MCF 10A (cell line): ENCODE results near the gene IRX2. TPM values are rescaled to one million over a fixed set of nuclear protein-coding genes. Genes with fewer than 3 reads are reported as not detected.

ENCODE experiments used
- BruUV-seq: library from RNA; stranded (reverse); fragments of 400-500 nt; replicated peaks from 2 replicates; lab custom pipeline; 2021; lab: Mats Ljungman, UMichigan
- CTCF ChIA-PET: fragments of 300-600 bp; sonication (Branson Sonifier 250); formaldehyde crosslinking; extraction: SDS; loops from one replicate; lab custom pipeline; 2021; ENCODE audit warnings: antibody characterized with exemption, inconsistent platforms; lab: Yijun Ruan, JAX
- POLR2A ChIA-PET: fragments of 300-600, 350-650 bp; sonication (Branson Sonifier 250); formaldehyde crosslinking; extraction: SDS; loops from one replicate; lab custom pipeline; 2020; ENCODE audit warnings: antibody characterized with exemption, inconsistent platforms; lab: Yijun Ruan, JAX
- DNase-seq: peaks from one replicate; pipeline ENCODE4 v3.0.0-alpha.2; 2018; ENCODE audit not compliant: unreplicated experiment
- H3K27ac Mint-ChIP-seq: one replicate; pipeline ENCODE4 v1.8.0; 2022; ENCODE audit warnings: mild to moderate bottlenecking, low read depth, mixed read lengths; ENCODE audit not compliant: unreplicated experiment
- H3K27me3 Mint-ChIP-seq: one replicate; pipeline ENCODE4 v1.8.0; 2022; ENCODE audit warnings: mixed read lengths; ENCODE audit not compliant: insufficient read depth, unreplicated experiment
- H3K36me3 Mint-ChIP-seq: one replicate; pipeline ENCODE4 v1.8.0; 2022; ENCODE audit warnings: mild to moderate bottlenecking, moderate library complexity, mixed read lengths; ENCODE audit not compliant: insufficient read depth, unreplicated experiment
- H3K4me1 Mint-ChIP-seq: one replicate; pipeline ENCODE4 v1.8.0; 2022; ENCODE audit warnings: mixed read lengths; ENCODE audit not compliant: insufficient read depth, unreplicated experiment
- H3K4me3 Mint-ChIP-seq: one replicate; pipeline ENCODE4 v1.8.0; 2022; ENCODE audit warnings: mild to moderate bottlenecking, moderate library complexity, mixed read lengths; ENCODE audit not compliant: unreplicated experiment
- H3K9me3 Mint-ChIP-seq: one replicate; pipeline ENCODE4 v1.8.0; 2022; ENCODE audit warnings: mixed read lengths; ENCODE audit not compliant: unreplicated experiment
- CTCF ChIP-seq: fragments of 200-600 bp; IDR thresholded peaks from one replicate; pipeline ENCODE4 v1.8.0; 2022; ENCODE audit warnings: antibody characterized with exemption, mild to moderate bottlenecking; ENCODE audit not compliant: unreplicated experiment
- intact Hi-C: fragments of 100-400 bp; cut with micrococcal nuclease; formaldehyde crosslinking; loops from 2 replicates; pipeline ENCODE4 v1.14.1; 2022
- total RNA-seq: library from RNA; stranded (reverse); gene quantifications from 2 replicates; pipeline ENCODE4 v1.2.3, GENCODE V29; 2022

IRX2 gene
- total RNA-seq, 1 experiment from 2014 or later, result 43.4 TPM

GRCh38 chr5:2750026-2750757, 1.3 kb downstream of the IRX2 start:
- Mint-ChIP-seq H3K36me3 (peaks cover 66% of the 10 kb centered on the region), H3K4me3 (peak overlapping the region; percentile 82), H3K9me3 (no peaks in the 10 kb centered on the region), H3K27ac (peak overlapping the region; percentile 94), H3K4me1 (peaks cover 13% of the 10 kb centered on the region), H3K27me3 (no peaks in the 10 kb centered on the region)
- intact Hi-C loops, result loop anchor here (1.0 kb wide), 1 partner anchor 33 kb away; no protein-coding TSS in a partner anchor
- BruUV-seq, result no TSS peak
- CTCF ChIA-PET, result interaction anchor here (0.6 to 1.0 kb wide), 7 partner anchors 30 to 986 kb away, joined by 3 read pairs; no protein-coding TSS in a partner anchor
- POLR2A ChIA-PET, result interaction anchor here (0.6 to 5.1 kb wide), 25 partner anchors 9 to 1950 kb away, joined by 3 to 43 read pairs (median 4); partner anchors contain the start of genes IRX1 and IRX4
- TF ChIP-seq CTCF, result no peak
- peak; percentile 43 for DNase-seq

- BruUV-seq, result TSS peak; percentile 19
- Mint-ChIP-seq H3K36me3 (peaks cover 72% of the 10 kb centered on the region), H3K9me3 (no peaks in the 10 kb centered on the region), H3K4me1 (peaks cover 19% of the 10 kb centered on the region), H3K4me3 (peak overlapping the region; percentile 82), H3K27me3 (no peaks in the 10 kb centered on the region), H3K27ac (peak overlapping the region; percentile 94)
- ChIA-PET POLR2A (interaction anchor here (0.6 to 5.1 kb wide), 21 partner anchors 10 to 949 kb away, joined by 3 to 43 read pairs (median 4); partner anchors contain the start of genes IRX1 and IRX4), CTCF (interaction anchor here (0.6 to 1.0 kb wide), 5 partner anchors 30 to 1569 kb away, joined by 3 read pairs; no protein-coding TSS in a partner anchor)
- TF ChIP-seq CTCF, result no peak
- peak; percentile 51 for DNase-seq
- intact Hi-C loops, result loop anchor here (1.0 to 10.0 kb wide), 4 partner anchors 34 to 712 kb away; no protein-coding TSS in a partner anchor
Measured at GRCh38 chr5:2749514-2750025, 1.9 kb downstream of the IRX2 start.

GRCh38 chr5:2748861-2749513, 2.5 kb downstream of the IRX2 start:
- intact Hi-C loops, result loop anchor here (5.0 to 10.0 kb wide), 3 partner anchors 62 to 712 kb away; no protein-coding TSS in a partner anchor
- peak; percentile 36 for DNase-seq
- no peak for TF ChIP-seq CTCF
- ChIA-PET CTCF (interaction anchor here (0.8 kb wide), 1 partner anchor 1570 kb away, joined by 3 read pairs; no protein-coding TSS in a partner anchor), POLR2A (interaction anchor here (0.7 to 5.1 kb wide), 12 partner anchors 10 to 865 kb away, joined by 3 to 43 read pairs (median 4); partner anchors contain the start of genes IRX1 and IRX4)
- Mint-ChIP-seq H3K36me3 (peaks cover 78% of the 10 kb centered on the region), H3K27me3 (no peaks in the 10 kb centered on the region), H3K27ac (peak overlapping the region; percentile 94), H3K9me3 (no peaks in the 10 kb centered on the region), H3K4me3 (peak overlapping the region; percentile 82), H3K4me1 (peaks cover 20% of the 10 kb centered on the region)
- no TSS peak for BruUV-seq
